Fibroblast of the aortic adventitia (primary cell): ENCODE data around the gene C11orf71. TPM values are rescaled to one million over a fixed set of nuclear protein-coding genes. Genes with fewer than 3 reads are reported as not detected.

Experiments used
- DNase-seq: peaks from one replicate; pipeline ENCODE4 v3.0.0-alpha.2; 2010; ENCODE audit warnings: low read depth
- H3K4me3 ChIP-seq: 2 replicates; pipeline ENCODE4 v1.5.1; 2011; ENCODE audit warnings: low read depth, mild to moderate bottlenecking, control low read depth, low read length, moderate library complexity
- CTCF ChIP-seq: IDR thresholded peaks from 2 replicates; pipeline ENCODE4 v1.5.1; 2011; ENCODE audit warnings: mild to moderate bottlenecking, low read length, control low read depth, inconsistent platforms; ENCODE audit not compliant: insufficient read depth
- total RNA-seq: library from RNA; depleted of rRNA; stranded (reverse); fragments of >200 nt; gene quantifications from 2 replicates; pipeline ENCODE4 v1.2.3, GENCODE V29; 2012; ENCODE audit warnings: low replicate concordance

The C11orf71 gene
- total RNA-seq, 1 donor: 2.5 TPM

DNA sequence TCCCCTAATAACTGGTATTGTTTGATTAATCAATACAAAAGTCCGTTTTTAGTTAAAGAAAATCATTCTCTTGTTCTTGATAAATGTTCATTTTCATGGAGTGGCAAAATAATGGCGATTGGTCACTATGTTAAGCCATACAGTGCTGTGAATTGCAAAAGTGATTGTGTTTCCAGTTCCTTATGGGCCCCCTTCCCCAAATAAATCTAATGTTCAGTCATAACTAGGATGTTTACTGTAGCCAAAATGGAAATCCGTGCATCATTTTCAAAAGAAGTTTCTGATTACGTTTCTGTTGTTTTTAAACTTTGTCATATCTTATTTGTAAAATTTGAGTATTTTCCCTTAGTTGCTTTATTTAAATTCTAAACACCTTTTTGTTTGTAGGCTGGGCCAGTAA lies 1.0 kb upstream of the C11orf71 start:
- H3K4me3 ChIP-seq: peak overlapping the region; percentile 81
- peak; percentile 33 for DNase-seq
- no peak for TF ChIP-seq CTCF

GRCh38 chr11:114400915-114401223 lies 558 bp upstream of the C11orf71 start:
- peak overlapping the region; percentile 81 for H3K4me3 ChIP-seq
- no peak for TF ChIP-seq CTCF

DNA sequence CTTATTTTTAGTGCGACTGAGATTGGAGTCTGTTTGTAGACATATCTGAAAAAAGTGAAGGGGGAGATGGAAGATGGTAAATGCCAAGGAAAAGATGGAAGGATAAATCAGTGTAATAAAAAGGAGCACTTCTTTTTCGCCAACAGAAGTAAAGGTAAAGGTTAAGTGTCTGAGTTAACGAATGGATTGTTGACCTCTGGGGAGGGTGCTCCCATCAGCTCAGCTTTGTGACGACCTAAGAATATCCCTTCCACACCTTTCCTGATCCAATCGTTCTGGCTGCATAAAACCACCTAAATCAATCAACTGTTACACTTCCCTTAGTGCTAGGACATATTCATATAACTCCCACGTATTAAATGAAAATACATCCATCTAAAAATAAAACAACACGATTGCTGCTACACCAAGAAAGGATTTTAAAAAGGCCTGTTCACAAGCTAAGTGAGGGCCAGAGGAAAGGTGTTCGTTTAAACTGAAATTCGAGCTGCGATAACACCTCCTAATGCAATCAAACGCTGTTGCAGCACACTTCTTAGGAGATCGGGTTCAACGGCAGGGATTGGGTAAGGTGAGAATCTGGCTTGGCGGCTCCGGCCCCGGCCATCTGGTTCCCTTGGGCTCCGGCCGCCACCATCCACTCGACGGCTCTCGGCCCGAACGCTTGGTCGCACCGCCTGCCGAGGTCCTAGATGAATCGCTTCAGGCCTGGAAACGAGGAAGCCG lies 658 bp downstream of the C11orf71 start:
- no peak for TF ChIP-seq CTCF
- peak overlapping the region; percentile 81 for H3K4me3 ChIP-seq
- DNase-seq: no peak

More at GRCh38 chr11:114400915-114401223, 558 bp upstream of the C11orf71 start:
- DNase-seq: no peak

DNA sequence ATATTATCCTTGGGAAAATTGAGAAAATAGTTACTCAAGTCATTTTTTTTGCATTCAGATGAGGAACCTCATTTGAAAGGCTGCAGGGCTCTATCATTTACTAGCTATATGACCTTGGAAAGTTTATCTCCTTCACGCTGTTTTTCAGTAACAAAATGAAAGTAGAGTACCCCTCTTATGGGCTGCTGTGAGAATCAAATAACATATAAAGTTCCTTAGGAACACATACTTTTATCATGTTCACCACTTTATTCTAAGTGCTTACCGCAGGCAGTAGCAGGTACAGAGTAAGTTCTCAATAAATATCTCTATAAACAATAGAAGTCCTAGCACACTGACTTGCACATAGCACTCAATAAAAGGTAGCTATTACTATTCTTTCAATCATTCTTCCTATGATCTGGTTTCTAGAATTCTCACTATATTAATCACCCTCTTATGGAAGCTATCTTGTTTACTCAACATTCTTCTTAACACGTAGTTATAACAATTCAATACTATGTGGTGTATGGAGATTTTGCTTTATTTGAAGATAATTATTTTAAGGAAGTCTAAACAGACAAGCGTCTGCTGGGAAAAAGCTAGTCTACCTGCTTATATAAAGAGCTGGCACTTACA lies 1.9 kb downstream of the C11orf71 start:
- no peak overlapping the region for H3K4me3 ChIP-seq
- TF ChIP-seq CTCF: no peak
- no peak for DNase-seq

DNA sequence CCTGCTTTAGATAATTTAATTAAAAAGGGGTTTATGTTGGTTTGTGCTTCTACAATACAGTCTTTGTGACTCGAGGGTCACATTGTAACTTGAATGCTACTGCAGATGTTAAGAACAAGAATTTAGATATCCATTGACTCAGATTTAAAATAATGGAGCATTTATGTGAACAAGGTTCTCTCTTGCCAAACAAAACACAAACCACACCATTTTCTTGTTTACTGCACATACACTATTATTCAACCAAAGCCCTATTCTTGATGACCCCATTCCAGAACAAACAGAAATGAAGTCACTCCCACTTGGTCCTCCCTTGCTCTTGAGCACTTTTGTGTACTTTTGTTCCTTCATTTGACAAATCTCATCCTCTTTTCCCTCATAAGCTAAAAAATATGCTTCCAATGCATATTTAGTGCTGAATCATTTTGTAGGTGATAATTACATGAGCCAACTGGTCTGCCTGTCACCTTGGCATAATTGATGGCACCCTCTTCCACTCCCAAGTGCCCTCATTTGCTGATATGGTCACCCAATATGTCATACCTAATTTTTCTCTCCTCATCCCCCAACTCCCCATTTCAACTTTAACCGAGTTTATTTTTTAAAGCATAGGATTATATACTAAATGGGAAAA lies 2.8 kb downstream of the C11orf71 start:
- TF ChIP-seq CTCF: no peak
- peak; percentile 38 for DNase-seq
- H3K4me3 ChIP-seq: no peak overlapping the region

- TF ChIP-seq CTCF: no peak
- DNase-seq: no peak
- H3K4me3 ChIP-seq: no peak overlapping the region
Observed at GRCh38 chr11:114396916-114397315, 3.4 kb downstream of the C11orf71 start.
